ENCODE data around the gene ITPK1. TPM values are rescaled to one million over a fixed set of nuclear protein-coding genes. Genes with fewer than 3 reads are reported as not detected.

The ITPK1 gene
- total RNA-seq, 1 donor from 2014 or later, result 24.3 TPM

GRCh38 chr14:92964124-92965109 is 151.3 kb downstream of the ITPK1 start:
- DNase-seq, result no peak

- no peak for DNase-seq
Observed at GRCh38 chr14:92963301-92964123, 152.2 kb downstream of the ITPK1 start.

GRCh38 chr14:92962831-92963095 is 153.0 kb downstream of the ITPK1 start:
- no peak for DNase-seq

- DNase-seq, result no peak
Observed at GRCh38 chr14:92962031-92962830, 153.5 kb downstream of the ITPK1 start.

DNA sequence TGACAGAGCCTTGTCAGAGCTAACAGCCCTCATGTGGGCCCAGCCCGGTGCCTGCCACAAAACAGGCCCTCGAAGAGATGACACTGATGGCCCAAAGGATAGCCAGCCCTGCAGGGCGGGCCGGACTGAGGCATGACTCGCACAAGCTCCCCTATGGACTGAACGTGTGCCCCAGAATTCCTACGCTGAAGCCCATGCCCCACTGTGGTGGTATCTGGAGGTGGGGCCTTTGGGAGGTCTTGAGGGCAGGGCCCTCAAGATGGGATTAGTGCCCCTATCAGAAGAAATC is 154.2 kb downstream of the ITPK1 start:
- no peak for DNase-seq

DNA sequence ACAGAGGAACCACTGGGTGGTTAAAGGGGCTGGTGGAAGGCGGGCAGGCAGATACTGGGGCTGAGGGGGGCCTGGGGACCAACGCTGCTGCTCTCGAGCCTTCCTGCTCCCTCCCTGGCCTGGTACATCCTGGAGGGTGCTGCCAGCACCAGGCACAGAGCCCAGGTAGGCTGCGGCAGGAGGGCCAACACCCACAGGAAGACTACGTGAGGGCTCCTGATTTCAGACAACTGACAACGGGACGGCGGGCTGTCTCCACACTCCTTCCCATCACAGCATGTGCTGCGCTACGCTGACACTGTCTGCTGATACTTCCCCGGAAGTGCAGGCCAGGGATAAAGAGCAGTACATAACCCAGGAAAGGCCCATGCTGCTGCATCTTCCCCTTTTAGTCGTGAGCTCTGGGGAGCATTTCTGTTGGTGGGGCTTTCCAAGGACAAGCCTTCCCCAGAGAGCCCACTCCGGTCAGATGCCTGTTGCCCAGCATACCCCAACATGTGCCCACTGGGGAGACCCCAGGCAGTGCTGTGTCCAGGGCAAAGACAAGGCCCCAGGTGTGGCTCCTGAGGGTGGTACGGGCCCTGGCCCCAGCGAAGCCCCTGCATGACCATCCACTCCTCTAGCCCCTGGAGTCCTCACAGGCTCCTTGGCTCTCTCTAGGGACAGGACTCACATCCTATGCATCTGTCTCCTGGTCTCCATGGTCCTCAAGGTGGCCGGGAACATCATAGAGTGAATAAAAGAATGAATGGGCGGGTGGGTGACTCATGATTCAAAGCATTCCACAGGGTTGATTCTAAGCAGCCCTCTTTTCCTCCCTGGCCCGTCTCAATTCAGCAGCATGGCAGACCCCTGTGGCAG is 154.8 kb downstream of the ITPK1 start:
- no peak for DNase-seq

DNA sequence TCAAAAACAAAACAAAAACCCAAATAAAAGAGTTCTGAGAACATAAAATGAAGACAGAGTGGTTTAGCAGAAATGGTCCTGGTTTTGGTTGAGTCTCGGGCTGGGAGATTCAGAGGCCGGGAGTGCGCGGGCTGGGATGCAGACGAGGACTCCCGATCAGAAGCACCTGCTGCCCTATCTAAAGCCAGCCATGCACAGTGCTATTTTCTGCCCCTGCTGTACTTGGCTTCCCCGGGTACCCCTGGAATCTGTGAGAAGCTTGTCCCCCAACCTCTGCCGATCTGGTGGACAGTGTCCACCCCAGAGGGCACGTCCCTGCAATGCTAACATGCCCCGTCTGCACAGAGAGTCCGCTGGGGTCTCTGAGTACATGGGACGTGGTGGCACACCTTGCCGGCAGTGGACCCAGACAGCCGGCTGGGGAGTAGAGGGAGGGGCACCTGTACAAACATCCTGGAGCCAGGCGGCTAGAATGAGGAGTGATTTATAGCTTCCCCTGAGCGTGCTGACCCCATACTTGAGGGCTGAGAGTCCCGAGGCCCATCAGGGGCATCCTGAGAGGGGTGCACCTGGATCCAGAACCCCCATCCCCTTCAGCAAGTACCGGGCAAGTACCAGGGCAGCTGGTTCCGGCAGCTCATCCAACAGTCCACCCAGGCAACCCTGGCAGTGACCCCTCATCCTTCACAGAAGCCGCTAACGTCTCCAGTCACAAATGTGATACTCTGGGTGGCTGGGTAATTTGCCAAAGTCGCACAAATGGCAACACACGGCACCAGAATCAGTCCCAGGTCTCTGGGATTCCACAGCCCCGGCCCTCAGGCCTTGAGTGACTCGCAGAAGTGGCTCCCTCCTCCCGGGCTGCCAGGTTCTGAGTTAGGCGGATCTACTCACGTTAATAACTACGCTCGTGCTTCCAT is 155.7 kb downstream of the ITPK1 start:
- DNase-seq, result no peak

DNA sequence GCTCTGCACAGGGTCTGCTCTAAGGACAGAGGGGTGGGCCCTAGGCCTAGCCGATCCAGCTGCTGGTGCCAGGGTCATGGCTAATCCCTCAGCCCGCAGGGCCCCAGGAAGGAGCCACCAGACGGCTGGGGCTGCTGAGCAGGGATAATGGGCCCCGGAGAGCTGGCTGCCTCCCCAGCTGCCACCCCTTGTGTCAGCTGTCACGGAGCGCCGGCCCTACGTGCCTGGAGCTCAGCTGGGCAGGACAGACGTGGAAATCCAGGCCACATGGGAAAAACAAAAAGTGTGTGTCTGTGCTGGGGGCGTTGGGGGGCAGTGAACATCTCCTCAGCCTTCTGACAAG is 156.6 kb downstream of the ITPK1 start:
- peak; percentile 71 for DNase-seq

GRCh38 chr14:92958373-92959188 is 157.1 kb downstream of the ITPK1 start:
- peak; percentile 71 for DNase-seq

DNA sequence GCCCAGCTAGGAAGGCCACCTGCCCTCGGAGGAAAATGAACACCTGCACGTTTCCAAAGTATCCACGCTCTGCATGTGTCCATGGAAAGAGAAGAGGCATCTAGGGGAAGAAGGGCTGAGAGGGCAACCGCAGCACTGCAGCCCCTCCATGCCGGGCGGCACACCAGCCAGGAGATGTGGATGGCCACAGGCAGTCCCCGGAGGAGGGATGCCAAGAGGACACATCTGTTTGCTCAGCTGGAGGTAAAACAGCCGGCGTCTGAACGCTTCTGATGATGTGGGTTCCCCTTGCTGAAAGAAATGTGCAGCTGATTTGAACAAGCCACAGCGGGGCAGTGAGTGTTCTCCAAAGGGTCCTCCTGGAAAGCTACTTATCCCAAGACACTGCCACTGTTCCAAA is 158.8 kb downstream of the ITPK1 start:
- no peak for DNase-seq

DNA sequence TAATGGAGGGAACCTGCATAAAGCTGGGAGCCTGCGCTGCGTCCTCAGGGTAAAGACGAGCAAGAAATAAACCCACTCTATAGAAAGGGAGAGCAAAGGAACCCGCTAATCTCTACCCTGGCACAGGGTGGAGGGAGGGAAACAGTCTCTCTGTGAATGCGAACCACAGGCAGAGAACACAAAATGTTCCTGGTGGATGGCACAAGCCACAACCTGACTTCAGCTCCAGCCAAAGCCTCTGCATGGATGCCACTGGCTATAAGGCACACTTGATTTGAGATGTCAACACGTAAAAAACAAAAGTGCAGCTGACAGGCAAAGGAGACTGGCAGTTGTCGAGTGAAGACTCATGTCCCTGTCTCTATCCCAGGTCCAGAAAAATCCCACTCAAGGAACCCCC is 160.3 kb downstream of the ITPK1 start:
- no peak for DNase-seq

- DNase-seq, result no peak
Observed at GRCh38 chr14:92954933-92955332, 160.8 kb downstream of the ITPK1 start.

GRCh38 chr14:92953526-92953925 is 162.2 kb downstream of the ITPK1 start:
- no peak for DNase-seq

GRCh38 chr14:92952481-92953298 is 163.0 kb downstream of the ITPK1 start:
- DNase-seq, result no peak

GRCh38 chr14:92951912-92952471 is 163.7 kb downstream of the ITPK1 start:
- DNase-seq, result peak; percentile 83

GRCh38 chr14:92951261-92951660 is 164.5 kb downstream of the ITPK1 start:
- no peak for DNase-seq

DNA sequence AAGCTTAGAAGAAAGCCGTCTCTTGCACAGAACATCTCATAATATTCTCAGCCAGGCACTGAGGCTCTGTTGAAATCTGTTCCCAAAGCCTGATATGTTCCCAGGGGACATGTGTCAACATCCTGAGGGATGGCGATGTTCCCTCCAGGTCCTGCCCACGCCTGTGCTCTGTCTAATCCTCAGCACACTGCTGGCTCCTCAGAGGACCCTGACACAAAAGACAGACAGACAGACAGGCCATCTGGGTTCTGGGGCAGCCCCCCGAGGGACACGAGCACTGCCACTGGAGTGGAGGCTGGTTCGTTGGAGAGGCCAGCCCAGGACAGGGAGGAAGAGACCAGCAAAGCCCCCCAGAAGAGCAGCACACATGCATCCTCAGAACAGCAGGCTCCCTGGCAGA is 165.0 kb downstream of the ITPK1 start:
- no peak for DNase-seq

DNA sequence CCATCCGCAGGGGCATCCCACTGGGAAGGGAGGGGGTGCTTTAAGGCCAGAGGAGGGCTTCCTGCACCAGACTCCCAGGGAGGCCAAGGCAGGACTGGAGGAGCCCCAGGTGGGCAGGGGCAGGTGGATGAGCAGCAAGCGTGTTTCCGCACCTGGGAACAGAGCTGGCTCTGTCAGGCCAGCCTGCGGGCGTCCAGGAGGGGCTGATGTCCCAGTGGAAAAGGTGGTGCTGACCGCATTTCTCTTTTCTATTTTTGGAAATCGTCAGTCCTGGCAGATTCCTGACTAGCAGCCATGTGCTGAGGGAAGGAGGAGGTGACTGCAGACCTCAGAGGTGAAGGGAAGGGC is 165.6 kb downstream of the ITPK1 start:
- DNase-seq, result no peak

All from occipital lobe (tissue), 2 donors.